HCT116 (cell line): ENCODE measurements around the gene MGP.

Experiments used
- ATF3 ChIP-seq: IDR thresholded peaks from 2 replicates; pipeline ENCODE4 v1.6.1; 2012
- CTCF ChIP-seq, 3 experiments: fragments of 200-600 bp in 1 of 3; sonication (generic) in 1 of 3; IDR thresholded peaks in 2 of 3; conservative IDR thresholded peaks in 1 of 3; 2 replicates each; pipeline ENCODE4 v1.5.1; 2012 to 2017; ENCODE audit warnings: low read depth in 2 of 3, low read length in 2 of 3, antibody characterized with exemption in 1 of 3, borderline replicate concordance in 1 of 3, control low read depth in 1 of 3, mild to moderate bottlenecking in 1 of 3, mixed read lengths in 1 of 3, mixed run types in 1 of 3, moderate library complexity in 1 of 3; ENCODE audit not compliant: insufficient read depth in 1 of 3
- EZH2 ChIP-seq: fragments of 200-600 bp; sonication (generic); IDR thresholded peaks from 2 replicates; pipeline ENCODE4 v1.6.1; 2017; ENCODE audit warnings: antibody characterized with exemption, mixed run types
- EZH2phosphoT487 ChIP-seq: fragments of 200-600 bp; IDR thresholded peaks from 2 replicates; pipeline ENCODE4 v1.6.1; 2018; ENCODE audit warnings: antibody characterized with exemption, borderline replicate concordance
- POLR2A ChIP-seq: IDR thresholded peaks from 2 replicates; pipeline ENCODE4 v1.7.0; 2011; ENCODE audit warnings: borderline replicate concordance; ENCODE audit not compliant: insufficient read depth, insufficient read length; ENCODE audit errors: extremely low read depth
- REST ChIP-seq: IDR thresholded peaks from 2 replicates; pipeline ENCODE4 v1.6.1; 2012; ENCODE audit warnings: low read depth
- SP1 ChIP-seq: IDR thresholded peaks from 2 replicates; pipeline ENCODE4 v1.6.1; 2012; ENCODE audit warnings: low read depth

GRCh38 chr12:14860490-14860889 is 25.2 kb downstream of the MGP start:
- TF ChIP-seq EZH2phosphoT487 (no peak), REST (no peak), EZH2 (no peak), CTCF (IDR thresholded peaks at IDR 0.05 in 2 of 3, conservative IDR thresholded peaks at IDR 0.05 in 1 of 3; ENCODE audit: borderline replicate concordance in 1 of 3, insufficient read depth in 1 of 3, low read depth in 2 of 3, low read length in 2 of 3) (no peak), POLR2A (no peak), ATF3 (no peak), SP1 (no peak)
